ENCODE data around the gene VIPR2.

DNA sequence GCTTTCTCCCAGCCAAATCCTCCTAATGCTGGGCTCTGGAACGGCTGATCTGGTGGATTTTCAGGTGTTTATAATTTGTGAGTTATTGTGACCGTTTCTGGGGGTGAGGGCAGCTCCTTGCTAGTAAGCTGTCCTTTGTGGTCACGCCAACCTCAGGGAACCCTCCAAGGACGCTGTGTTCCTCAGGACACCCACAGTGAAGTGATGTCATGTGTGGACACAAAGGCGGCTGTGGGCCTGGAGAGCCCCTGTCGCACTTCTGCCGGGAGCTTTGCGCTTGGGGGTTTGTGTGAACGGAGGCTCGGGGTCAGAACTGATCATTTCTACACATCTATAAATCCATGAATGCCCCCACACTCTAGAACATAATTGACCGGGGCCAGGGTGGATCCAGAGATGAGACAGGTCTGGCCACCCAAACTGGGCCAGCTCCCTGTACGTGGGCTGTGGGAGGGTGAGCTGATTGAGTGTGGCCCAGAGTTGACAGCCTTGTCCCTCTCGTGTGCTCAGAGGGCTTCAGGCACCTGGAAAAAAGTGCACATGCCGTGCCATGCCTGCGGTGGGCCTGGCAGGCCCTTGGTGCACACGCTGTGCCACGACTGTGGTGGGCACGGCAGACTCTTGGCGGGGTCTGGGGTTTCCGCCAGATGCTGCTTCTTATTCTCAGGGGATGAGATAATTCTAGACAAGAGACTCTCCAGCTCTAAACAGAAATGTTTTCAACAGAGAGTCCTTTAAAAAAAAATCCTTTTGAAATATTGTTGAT, 130.2 kb downstream of the VIPR2 start:
- TF ChIP-seq, protein P1, sequence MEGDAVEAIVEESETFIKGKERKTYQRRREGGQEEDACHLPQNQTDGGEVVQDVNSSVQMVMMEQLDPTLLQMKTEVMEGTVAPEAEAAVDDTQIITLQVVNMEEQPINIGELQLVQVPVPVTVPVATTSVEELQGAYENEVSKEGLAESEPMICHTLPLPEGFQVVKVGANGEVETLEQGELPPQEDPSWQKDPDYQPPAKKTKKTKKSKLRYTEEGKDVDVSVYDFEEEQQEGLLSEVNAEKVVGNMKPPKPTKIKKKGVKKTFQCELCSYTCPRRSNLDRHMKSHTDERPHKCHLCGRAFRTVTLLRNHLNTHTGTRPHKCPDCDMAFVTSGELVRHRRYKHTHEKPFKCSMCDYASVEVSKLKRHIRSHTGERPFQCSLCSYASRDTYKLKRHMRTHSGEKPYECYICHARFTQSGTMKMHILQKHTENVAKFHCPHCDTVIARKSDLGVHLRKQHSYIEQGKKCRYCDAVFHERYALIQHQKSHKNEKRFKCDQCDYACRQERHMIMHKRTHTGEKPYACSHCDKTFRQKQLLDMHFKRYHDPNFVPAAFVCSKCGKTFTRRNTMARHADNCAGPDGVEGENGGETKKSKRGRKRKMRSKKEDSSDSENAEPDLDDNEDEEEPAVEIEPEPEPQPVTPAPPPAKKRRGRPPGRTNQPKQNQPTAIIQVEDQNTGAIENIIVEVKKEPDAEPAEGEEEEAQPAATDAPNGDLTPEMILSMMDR (IDR thresholded peaks at IDR 0.05) = no peak
- no peak for TF ChIP-seq POLR2A (IDR thresholded peaks at IDR 0.05)
